Endometrial microvascular endothelial cells (primary cell): Measurements from ENCODE around the gene SPAM1. TPM values are rescaled to one million over a fixed set of nuclear protein-coding genes. Genes with fewer than 3 reads are reported as not detected.
"Not testable (repeated sequence)": the region's sequence is repeated elsewhere in the genome, so short reads cannot be mapped to it uniquely, and the experiment has no call there.

Experiments
- in situ Hi-C: cut with HindIII; loops from 2 replicates; pipeline ENCODE4 v1.10.0; 2017; ENCODE audit warnings: low sequenced_read_pairs, low pct_unique_long_range_greater_than_20kb; ENCODE audit errors: inconsistent ontology term
- total RNA-seq: library from RNA; depleted of rRNA; stranded (reverse); fragments of >200 nt; gene quantifications from one replicate; pipeline ENCODE4 v1.2.3, GENCODE V29; 2015; ENCODE audit errors: inconsistent ontology term

SPAM1 gene, protein sequence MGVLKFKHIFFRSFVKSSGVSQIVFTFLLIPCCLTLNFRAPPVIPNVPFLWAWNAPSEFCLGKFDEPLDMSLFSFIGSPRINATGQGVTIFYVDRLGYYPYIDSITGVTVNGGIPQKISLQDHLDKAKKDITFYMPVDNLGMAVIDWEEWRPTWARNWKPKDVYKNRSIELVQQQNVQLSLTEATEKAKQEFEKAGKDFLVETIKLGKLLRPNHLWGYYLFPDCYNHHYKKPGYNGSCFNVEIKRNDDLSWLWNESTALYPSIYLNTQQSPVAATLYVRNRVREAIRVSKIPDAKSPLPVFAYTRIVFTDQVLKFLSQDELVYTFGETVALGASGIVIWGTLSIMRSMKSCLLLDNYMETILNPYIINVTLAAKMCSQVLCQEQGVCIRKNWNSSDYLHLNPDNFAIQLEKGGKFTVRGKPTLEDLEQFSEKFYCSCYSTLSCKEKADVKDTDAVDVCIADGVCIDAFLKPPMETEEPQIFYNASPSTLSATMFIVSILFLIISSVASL
- total RNA-seq = not detected

DNA sequence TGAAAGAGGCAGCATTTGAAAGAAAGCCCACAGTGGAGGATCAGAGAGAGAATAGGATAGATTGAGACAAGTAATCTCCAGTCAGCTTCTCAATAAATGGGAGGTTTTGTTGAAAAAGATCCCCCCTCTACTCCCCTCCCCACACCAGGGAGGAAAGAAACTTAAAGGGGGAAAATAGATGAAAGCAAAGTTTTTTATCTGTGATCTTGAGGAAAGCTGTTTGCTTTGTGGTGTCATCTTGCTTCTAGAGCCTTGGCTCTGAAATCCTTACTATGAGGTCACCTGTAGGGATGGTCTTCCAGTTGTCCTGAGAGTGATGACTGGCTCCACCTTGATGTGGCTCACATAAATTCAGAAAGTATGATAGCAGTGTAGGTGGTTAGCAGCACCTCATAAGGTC, at the start of gene SPAM1:
Gene SPAM1 (plus strand): TSS at position 301 of the 400 bp plus-strand sequence. CDS start 28,330 bp downstream, outside the sequence.
- in situ Hi-C loops = no loop called here

DNA sequence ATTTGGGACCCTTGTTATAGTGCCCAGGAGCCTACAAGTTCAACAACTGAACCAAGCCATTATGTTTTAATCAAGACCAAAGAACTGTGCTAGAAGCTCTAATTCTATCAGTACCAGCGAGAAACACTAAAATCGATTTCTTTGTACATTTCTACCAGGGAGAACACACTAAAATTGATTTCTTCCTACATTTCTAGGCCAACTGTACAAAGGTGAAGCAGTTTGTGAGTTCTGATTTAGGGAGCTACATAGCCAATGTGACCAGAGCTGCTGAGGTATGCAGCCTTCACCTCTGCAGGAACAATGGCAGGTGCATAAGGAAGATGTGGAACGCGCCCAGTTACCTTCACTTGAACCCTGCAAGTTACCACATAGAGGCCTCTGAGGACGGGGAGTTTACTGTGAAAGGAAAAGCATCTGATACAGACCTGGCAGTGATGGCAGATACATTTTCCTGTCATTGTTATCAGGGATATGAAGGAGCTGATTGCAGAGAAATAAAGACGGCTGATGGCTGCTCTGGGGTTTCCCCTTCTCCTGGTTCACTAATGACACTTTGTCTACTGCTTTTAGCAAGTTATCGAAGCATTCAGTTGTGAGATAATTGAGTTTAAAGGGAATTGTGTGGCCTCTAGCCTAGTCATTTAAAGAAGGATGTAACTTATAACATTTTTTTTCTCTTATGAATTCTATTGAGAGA, 48.3 kb upstream of the SPAM1 start:
- in situ Hi-C loops = no loop called here

DNA sequence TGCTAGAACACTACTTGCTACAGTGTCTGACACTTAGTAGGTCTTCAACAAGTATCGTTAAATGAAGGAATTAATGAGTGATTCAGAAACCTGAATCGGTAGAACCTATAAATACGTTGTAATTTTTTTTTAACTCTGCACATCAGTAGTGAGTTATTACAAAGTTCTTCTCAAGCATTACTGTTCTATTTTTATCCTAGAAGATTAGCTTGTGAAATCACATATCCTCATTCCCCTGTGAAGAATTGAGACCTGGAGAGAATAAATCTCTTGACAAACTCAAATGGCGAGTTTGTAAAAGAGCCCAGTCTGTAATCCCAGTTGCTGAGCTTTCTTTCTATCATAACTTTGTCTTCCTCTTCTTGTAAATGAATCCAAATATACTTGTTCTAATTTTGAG, 45.4 kb upstream of the SPAM1 start:
- in situ Hi-C loops = no loop called here

DNA sequence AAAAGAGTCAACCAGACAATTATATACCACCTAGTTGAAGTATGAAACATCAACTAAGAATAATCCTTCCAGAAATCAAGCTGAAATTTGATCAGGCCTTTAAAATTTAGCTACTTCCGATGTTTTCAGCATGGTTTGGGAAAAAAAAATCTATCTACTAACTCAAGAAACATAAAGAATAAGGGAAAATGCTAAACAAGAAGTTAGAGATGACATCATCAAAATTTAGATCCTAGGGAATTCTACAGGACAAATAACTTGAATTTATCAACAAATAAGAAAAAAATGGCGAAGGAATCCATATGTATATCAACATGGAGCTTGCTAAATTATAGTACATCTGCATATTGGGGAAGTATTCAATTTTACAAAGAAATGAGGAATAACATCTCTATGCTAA, 43.7 kb upstream of the SPAM1 start:
- in situ Hi-C loops = no loop called here

DNA sequence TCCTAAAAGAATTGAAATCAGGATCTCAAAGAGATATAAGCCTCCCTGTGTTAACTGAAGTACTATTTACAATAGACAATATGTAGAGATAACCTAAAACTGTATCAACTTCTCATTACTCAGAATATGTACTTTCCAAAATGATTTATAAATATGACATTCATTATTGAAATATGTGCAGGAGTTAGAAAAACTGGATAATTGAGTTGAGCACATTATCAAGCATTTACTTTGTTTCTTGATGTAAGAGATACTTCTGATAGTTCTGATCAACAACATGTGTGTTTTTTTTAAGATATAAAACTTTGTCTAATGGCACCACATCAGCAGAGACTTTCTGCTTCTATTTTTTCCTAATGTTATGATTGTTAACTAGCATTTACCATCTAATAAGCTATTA, 41.9 kb upstream of the SPAM1 start:
- in situ Hi-C loops = no loop called here

DNA sequence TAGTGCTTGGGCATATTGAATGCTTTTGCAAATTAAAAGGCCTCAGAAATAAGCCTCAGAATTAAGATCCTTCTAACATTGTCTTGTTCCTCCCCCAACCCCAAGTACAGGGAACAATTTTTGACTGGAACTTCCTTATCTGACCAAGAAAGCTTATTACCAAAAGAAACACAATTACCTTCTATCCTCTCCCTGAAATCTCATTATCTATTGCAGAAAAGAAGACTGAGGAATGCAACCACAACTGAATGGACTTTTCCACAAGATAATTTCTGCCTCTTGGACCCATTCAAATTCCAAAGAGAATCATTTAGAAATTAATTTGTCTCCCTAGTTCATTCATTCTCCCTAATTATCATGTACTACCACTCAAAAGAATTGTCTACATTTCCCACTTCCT, 36.8 kb upstream of the SPAM1 start:
- in situ Hi-C loops = no loop called here

DNA sequence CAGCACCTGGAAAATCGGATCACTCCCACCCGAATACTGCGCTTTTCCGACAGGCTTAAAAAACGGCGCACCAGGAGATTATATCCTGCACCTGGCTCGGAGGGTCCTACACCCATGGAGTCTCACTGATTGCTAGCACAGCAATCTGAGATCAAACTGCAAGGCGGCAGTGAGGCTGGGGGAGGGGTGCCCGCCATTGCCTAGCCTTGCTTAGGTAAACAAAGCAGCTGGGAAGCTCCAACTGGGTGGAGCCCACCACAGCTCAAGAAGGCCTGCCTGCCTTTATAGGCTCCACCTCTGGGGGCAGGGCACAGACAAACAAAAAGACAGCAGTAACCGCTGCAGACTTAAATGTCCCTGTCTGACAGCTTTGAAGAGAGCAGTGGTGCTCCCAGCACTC, 30.3 kb upstream of the SPAM1 start:
- in situ Hi-C loops = not testable (repeated sequence)

DNA sequence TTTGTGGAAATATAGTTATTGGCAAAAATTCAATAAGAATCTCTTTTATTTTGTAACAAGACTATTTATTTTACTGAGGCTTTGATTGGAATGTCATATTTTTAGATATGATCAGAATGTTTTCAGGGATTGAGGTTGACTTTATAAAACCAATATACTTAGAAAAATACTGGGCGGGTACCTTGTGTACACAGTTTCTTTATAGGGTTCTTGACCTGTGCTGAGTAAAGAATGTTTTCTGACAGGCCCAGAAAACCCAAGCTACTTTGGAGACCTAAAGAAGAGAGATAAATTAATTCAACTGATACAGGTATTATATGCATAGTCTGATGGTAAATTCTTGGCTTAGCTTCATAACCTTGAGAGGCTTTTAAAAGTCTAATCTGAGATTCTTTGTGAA, 23.9 kb upstream of the SPAM1 start:
- in situ Hi-C loops = no loop called here

DNA sequence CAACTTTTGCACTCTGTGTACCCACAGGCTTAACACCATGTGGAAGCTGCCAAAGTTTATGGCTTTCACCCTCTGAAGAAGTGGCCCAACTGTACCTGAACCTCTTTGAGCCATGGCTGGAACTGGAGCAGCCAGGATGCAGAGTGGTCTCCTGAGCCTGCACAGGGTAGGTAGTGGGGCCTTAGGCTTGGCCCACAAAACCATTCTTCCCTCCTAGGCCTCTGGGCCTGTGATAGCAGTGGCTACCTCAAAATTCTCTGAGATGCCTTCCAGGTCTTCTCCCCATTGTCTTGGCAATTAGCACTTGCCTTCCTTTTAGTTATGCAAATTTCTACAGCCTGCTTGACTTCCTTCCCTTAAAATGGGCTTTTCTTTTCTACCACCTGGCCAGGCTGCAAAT, 19.3 kb upstream of the SPAM1 start:
- in situ Hi-C loops = no loop called here

DNA sequence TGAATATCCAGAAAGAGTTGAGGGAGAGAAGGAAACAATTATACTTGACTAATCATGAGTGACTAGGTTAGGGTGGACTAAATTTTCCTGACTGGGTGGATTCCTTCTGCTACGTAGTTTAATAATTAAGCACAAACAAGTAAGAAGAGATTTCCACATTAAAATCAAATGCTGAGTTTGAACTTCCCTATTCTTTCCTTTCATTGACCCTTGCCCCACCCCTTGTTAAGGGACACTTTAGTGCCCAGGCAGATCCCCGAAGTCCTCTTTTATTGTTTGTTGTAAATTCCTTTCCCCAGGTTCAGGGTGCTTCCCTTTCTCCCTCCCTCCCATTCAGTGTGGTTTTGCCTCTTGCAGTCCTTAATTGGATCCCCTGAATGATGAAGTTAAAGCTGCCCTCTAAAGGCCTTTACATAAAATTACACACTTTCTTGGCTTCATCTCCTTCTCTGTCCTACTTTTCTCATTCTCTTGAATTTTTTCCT, 8.8 kb upstream of the SPAM1 start:
- in situ Hi-C loops = no loop called here

DNA sequence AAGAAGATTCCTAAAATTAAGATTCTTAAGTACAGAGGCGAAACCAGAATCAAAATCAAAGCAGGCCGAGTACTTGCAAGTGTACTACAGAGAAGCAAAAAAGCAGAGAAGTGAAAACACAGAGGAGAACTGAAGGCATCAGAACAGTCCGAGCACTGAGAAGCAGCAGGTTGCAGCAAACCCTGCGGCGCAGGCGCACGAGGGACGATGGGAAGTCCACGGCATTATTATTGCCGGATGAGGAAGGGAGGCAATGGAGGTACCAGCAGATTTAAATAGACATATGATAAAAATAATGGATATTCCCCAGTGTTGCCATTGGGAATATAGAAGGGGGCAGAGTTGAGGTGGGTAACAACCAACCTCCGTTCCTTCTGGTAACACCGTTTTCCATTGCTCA, 7.2 kb upstream of the SPAM1 start:
- in situ Hi-C loops = no loop called here

DNA sequence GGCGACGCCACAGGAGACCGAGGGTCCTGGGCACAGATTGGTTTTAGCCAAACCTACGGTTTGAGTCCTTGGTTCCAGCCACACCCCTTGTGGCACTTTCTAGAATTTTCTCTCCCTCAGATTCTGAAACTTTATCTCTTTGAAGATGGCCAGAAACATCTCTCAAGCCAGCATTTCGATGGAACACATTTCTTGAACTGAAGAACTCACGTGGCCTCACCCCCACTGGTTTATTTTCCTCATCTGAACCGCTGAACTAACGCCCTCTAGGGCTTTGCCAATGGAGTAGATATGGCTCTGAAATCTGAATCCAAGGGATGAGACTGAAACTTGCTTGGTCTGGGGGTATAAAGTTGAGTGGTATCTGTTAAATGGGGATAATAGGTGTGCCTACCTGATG, 6.7 kb upstream of the SPAM1 start:
- in situ Hi-C loops = no loop called here

DNA sequence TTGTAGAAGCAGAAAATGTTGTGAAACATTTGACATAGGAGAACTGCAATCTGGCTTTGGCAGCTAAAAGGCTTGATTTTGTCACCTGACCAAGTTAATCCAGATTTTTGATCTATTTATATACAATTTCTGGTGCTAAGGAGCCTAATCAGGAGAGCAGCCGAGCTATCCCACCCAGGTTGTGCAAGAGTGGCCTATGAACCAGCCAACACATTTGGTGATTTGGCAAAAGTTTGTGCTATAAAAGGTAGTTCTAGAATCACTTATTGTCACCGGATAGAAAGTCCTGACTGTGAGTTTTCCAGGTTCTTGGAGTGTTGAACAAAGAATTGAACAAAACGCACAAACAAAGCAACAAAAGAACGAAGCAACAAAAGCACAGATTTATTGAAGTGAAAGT, 1.4 kb upstream of the SPAM1 start:
- in situ Hi-C loops = no loop called here

DNA sequence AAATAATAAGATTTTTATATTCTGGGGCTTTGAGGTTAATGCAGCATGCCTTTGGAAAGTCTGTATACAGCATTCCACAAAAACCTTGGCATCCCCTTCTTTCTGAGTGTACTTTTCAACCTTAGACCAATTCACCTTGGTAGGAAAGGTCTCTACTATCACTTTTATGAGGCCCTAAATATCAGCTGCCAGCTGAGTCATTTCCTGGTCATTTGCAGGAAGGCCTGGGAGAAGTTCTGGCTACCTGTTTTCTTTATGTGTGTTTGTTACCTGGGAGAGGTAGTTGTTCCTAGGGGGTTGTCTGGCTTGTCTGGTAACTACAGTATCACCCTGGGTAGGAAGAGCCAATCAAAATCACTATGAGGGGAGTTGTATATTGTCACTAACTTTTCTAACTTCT, 4.1 kb downstream of the SPAM1 start:
- in situ Hi-C loops = no loop called here

DNA sequence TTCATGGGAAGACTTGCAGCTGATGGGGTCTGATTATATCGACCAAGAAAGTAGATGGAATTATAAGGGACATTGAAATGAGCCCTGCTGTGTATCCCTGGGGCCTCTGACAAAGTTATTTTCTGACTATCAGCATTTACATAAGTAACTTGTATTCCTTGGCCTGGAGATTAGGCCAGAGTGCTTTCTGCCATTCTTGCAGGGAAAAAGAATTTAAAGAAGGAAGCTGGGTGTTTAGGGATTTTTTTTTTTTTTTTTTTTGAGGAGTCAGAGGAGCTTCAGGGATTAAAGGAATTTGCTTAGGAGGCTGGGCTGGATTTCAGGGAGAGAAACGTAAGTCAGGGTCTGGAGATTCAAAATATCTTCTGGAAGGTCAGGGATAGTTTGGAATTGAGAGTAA, 4.6 kb downstream of the SPAM1 start:
- in situ Hi-C loops = no loop called here

DNA sequence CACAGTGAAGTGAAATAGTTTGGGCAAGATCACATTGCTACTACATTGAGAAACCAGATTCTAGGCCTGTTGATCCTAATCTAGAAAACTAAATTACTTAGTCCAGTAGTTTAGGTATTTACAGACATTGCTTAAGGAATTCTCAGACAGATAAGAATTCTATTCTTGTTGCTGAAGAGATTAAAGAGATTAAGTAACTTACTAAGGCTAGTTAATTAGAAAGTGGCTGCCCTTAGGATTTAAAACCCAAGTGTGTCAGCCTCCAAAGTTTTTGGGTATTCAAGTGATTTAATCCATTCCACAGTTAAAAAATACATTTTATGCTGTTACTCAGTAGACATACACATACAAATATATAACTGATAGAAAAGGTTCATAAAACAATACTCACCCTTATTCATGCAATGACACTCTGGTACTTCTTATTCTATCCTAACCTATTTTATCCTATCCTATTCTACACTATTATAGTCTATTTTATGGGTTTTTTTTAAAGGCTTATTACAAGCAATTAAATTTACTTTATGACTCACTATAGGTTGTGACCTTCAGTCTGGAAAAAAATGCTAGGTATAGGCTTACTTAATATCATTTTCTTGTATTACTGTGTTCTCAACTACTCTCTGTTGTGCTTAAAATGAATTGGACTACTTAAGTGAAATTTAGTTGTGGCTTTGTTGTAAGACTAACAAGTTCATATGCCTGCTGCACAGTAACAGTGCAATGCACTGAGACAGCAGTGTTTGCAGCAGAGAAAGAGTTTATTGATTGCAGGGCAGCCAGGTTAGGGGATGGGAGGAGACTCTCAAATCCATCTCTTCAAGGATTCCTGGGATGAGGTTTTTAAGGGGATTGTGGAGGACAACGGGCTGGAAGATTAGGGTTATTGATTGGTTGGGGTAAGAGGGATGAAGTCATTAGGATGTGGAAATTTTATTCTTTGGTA, 10.7 kb downstream of the SPAM1 start:
- in situ Hi-C loops = no loop called here

DNA sequence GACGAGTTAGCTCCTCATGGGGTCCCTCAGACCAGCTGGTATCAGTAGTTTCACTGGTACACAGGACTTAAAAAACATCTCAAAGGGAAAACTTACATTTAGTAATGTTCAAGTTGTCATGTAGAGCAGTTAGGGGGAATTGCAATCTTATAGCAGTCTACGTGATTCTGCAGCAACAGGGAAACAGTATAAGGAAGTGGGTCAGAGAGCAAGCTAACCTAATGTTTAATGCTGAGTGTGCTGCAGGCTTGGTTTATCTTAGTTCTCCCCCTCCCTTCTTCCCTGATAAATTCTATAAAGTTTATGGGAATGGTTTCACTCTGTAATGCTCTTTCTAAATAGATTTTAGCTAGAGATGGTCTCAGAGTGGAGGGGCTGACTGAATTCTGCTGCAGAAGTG, 11.3 kb downstream of the SPAM1 start:
- in situ Hi-C loops = no loop called here

DNA sequence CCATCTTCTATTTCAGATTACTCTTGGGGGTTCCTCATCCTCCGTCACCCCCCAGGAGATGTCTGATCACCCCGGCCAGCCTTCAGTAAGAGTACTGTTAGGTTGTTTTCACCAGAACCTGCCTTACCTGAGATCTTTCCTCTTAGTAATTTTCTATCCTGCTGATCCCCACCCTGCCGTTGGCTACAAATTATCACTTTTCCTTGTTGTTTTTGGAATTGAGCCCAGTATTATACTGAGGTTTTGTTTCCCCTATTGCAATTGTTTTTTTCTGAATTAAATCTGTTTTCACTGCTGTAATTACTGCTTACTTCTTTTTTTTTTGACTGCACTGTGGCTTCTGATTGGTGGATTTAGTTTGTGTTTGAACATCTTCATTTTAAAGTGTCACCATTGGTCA, 14.7 kb downstream of the SPAM1 start:
- in situ Hi-C loops = no loop called here
